Keratinocyte (primary cell): Measurements from ENCODE around the gene XAB2. TPM values are rescaled to one million over a fixed set of nuclear protein-coding genes. Genes with fewer than 3 reads are reported as not detected.

ENCODE experiments used
- DNase-seq: peaks from one replicate; pipeline ENCODE4 v3.0.0-alpha.2; 2011; ENCODE audit warnings: low read depth, missing footprints, low spot score
- FAIRE-seq: peaks from 2 replicates; lab custom pipeline; 2011; peaks lifted over from hg19 to GRCh38; lab: Jason Lieb, UNC
- H2AFZ ChIP-seq: 2 replicates; pipeline ENCODE4 v1.6.0; 2012; ENCODE audit warnings: low read length, control low read depth, inconsistent platforms; ENCODE audit not compliant: control insufficient read depth
- H3K27ac ChIP-seq: 2 replicates; pipeline ENCODE4 v1.5.1; 2011; ENCODE audit warnings: low read length; ENCODE audit not compliant: control insufficient read depth, insufficient read depth
- H3K27me3 ChIP-seq: 3 replicates; pipeline ENCODE4 v1.6.0; 2011; ENCODE audit warnings: low read length; ENCODE audit not compliant: control insufficient read depth, insufficient read depth; ENCODE audit errors: extremely low read depth
- H3K36me3 ChIP-seq, 2 experiments: 2 replicates in 1 of 2; 3 replicates in 1 of 2; pipeline ENCODE4 v1.5.1; 2011; ENCODE audit warnings: low read length in 2 of 2, mild to moderate bottlenecking in 1 of 2; ENCODE audit not compliant: control insufficient read depth in 2 of 2, insufficient read depth in 2 of 2; ENCODE audit errors: extremely low read depth in 1 of 2
- H3K4me1 ChIP-seq: 3 replicates; pipeline ENCODE4 v1.5.1; 2011; ENCODE audit warnings: low read length; ENCODE audit not compliant: control insufficient read depth, insufficient read depth; ENCODE audit errors: extremely low read depth
- H3K4me2 ChIP-seq: 3 replicates; pipeline ENCODE4 v1.6.0; 2011; ENCODE audit warnings: low read depth, low read length; ENCODE audit not compliant: control insufficient read depth, insufficient read depth; ENCODE audit errors: extremely low read depth
- H3K4me3 ChIP-seq, 3 experiments: fragments of 200-600 bp in 1 of 3; sonication (generic) in 1 of 3; 2 replicates in 2 of 3; 3 replicates in 1 of 3; pipeline ENCODE4 v1.5.1; 2011 to 2016; ENCODE audit warnings: low read length in 3 of 3, mild to moderate bottlenecking in 3 of 3, control low read depth in 2 of 3, inconsistent platforms in 1 of 3, low read depth in 1 of 3, mixed read lengths in 1 of 3, mixed run types in 1 of 3, moderate library complexity in 1 of 3; ENCODE audit not compliant: control insufficient read depth in 2 of 3, insufficient read depth in 2 of 3; ENCODE audit errors: extremely low read depth in 1 of 3
- H3K79me2 ChIP-seq: 2 replicates; pipeline ENCODE4 v1.6.0; 2012; ENCODE audit warnings: low read length; ENCODE audit not compliant: control insufficient read depth, insufficient read depth
- H3K9ac ChIP-seq: 3 replicates; pipeline ENCODE4 v1.6.0; 2011; ENCODE audit warnings: low read length; ENCODE audit not compliant: control insufficient read depth, insufficient read depth; ENCODE audit errors: extremely low read depth
- H3K9me1 ChIP-seq: 3 replicates; pipeline ENCODE4 v1.6.0; 2011; ENCODE audit warnings: low read length; ENCODE audit not compliant: control insufficient read depth, insufficient read depth; ENCODE audit errors: extremely low read depth
- H3K9me3 ChIP-seq: 2 replicates; pipeline ENCODE4 v1.5.1; 2012; ENCODE audit warnings: low read depth, low read length; ENCODE audit not compliant: control insufficient read depth
- H4K20me1 ChIP-seq: 3 replicates; pipeline ENCODE4 v1.6.0; 2011; ENCODE audit warnings: low read length; ENCODE audit not compliant: control insufficient read depth, insufficient read depth; ENCODE audit errors: extremely low read depth
- CTCF ChIP-seq, 3 experiments: IDR thresholded peaks in 1 of 3; conservative IDR thresholded peaks in 1 of 3; optimal IDR thresholded peaks in 1 of 3; 2 replicates in 2 of 3; 3 replicates in 1 of 3; pipeline versions ENCODE3 to v1.5.1; 2011; ENCODE audit warnings: low read length in 3 of 3, mild to moderate bottlenecking in 3 of 3, moderate library complexity in 2 of 3, control low read depth in 1 of 3, inconsistent platforms in 1 of 3; ENCODE audit not compliant: insufficient read depth in 2 of 3; ENCODE audit errors: extremely low read depth in 1 of 3
- EZH2 ChIP-seq: IDR thresholded peaks from one replicate; pipeline ENCODE4 v1.6.1; 2012; ENCODE audit warnings: inconsistent platforms, mild to moderate bottlenecking, low read length, moderate library complexity
- dilution Hi-C: fragments of 300-500 bp; cut with MboI; formaldehyde crosslinking; loops from one replicate; pipeline ENCODE4 v1.7.0; 2020; ENCODE audit warnings: low sequenced_read_pairs; ENCODE audit not compliant: extremely low pct_ligation_motif_present
- polyA plus RNA-seq, 5 experiments: library from polyadenylated mRNA; depleted of rRNA in 3 of 5; stranded (reverse) in 3 of 5; stranded (forward) in 1 of 5; unstranded in 1 of 5; fragments of >200 nt; gene quantifications; 1 replicate in 1 of 5; 2 replicates in 3 of 5; 3 replicates in 1 of 5; pipeline versions ENCODE4 v1.2.1 to v1.2.3, GENCODE V29; 2011 to 2012; ENCODE audit warnings: missing spikeins in 2 of 5, low read depth in 1 of 5, low replicate concordance in 1 of 5

Gene XAB2
- polyA plus RNA-seq, 1 donor (not counting 4 experiments of a cell fraction or from before 2014, with no cell fraction given): 15.6 TPM

GRCh38 chr19:7669641-7670040 lies 40.3 kb upstream of the XAB2 start:
- Histone ChIP-seq H3K79me2 (no peaks in the 10 kb centered on the region), H3K36me3 (no peaks in the 10 kb centered on the region), H3K9me1 (no peaks in the 10 kb centered on the region), H2AFZ (no peak overlapping the region), H3K27me3 (peaks cover 23% of the 10 kb centered on the region), H3K4me3 (no peak overlapping the region), H4K20me1 (no peaks in the 10 kb centered on the region), H3K27ac (no peak overlapping the region), H3K9ac (no peak overlapping the region), H3K4me1 (no peaks in the 10 kb centered on the region), H3K9me3 (no peaks in the 10 kb centered on the region), H3K4me2 (no peak overlapping the region)
- TF ChIP-seq EZH2: no peak
- no peak for TF ChIP-seq CTCF (optimal IDR thresholded peaks at IDR 0.05 in 1 of 3, IDR thresholded peaks at IDR 0.05 in 1 of 3, conservative IDR thresholded peaks at IDR 0.05 in 1 of 3; ENCODE audit: extremely low read depth in 1 of 3, insufficient read depth in 2 of 3, low read length in 3 of 3)
- no peak for DNase-seq
- dilution Hi-C loops: no loop called here
- no peak for FAIRE-seq

DNA sequence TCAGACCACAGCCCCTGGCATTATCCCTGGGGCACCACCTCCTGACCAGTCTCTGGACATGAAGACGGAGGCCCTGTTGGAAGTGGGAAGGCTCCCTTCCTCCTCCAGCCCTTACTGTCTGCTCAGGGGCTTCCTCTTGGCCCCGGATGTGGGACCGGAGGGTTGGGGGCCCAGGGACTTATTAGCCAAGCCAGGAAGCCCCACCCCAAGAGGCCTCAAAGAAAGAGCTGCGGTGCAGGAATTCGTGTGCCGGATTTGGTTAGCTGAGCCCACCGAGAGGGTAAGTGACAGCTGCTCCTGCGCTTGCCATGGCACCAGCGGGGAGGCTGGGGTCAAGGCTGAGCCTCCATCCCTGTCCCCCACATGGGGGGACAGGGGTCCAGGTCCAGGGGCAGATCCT lies 39.5 kb upstream of the XAB2 start, which contains the start of gene RETN:
TSS of gene RETN (plus strand) at position 208 of the 400 bp plus-strand sequence. CDS start 278 bp downstream, outside the sequence.
- H3K9ac ChIP-seq: no peak within 1 kb of the TSS
- DNase-seq (no peak), FAIRE-seq (no peak)
- no peak for TF ChIP-seq EZH2
- TF ChIP-seq CTCF (optimal IDR thresholded peaks at IDR 0.05 in 1 of 3, IDR thresholded peaks at IDR 0.05 in 1 of 3, conservative IDR thresholded peaks at IDR 0.05 in 1 of 3; ENCODE audit: extremely low read depth in 1 of 3, insufficient read depth in 2 of 3, low read length in 3 of 3): no peak
- no peaks in the 10 kb centered on the region for H3K9me1 ChIP-seq
- H3K4me1 ChIP-seq: no peaks in the 10 kb centered on the region
- no peak within 1 kb of the TSS for H2AFZ ChIP-seq
- H3K9me3 ChIP-seq: no peaks in the 10 kb centered on the region
- no peak within 1 kb of the TSS for H3K27ac ChIP-seq
- H3K36me3 ChIP-seq: no peaks in the 10 kb centered on the region
- no peaks in the 10 kb centered on the region for H4K20me1 ChIP-seq
- H3K4me2 ChIP-seq: no peak within 1 kb of the TSS
- H3K4me3 ChIP-seq: no peak within 1 kb of the TSS
- H3K27me3 ChIP-seq: peaks cover 23% of the 10 kb centered on the region
- no peaks in the 10 kb centered on the region for H3K79me2 ChIP-seq
- dilution Hi-C loops: no loop called here
